HEK293T (cell line): Measurements from ENCODE around the gene C11orf97.

Source experiments
- CTCF ChIA-PET: fragments of 350-600 bp; formaldehyde crosslinking; extraction: SDS; loops from one replicate; lab custom pipeline; 2021; ENCODE audit warnings: antibody characterized with exemption, inconsistent platforms; lab: Yijun Ruan, JAX
- POLR2A ChIA-PET: fragments of 350-600 bp; formaldehyde crosslinking; extraction: SDS; loops from one replicate; lab custom pipeline; 2020; ENCODE audit warnings: antibody characterized with exemption, inconsistent platforms; lab: Yijun Ruan, JAX
- DNase-seq: peaks from one replicate; pipeline ENCODE4 v3.0.0; 2012; ENCODE audit warnings: mixed read lengths; ENCODE audit errors: extremely low spot score
- ARNT ChIP-seq: fragments of 450-650 bp; IDR thresholded peaks from 2 replicates; pipeline ENCODE4 v1.6.1; 2017; ENCODE audit warnings: mild to moderate bottlenecking
- BHLHE40 ChIP-seq: fragments of 450-650 bp; IDR thresholded peaks from 2 replicates; pipeline ENCODE4 v1.6.1; 2016; ENCODE audit warnings: mild to moderate bottlenecking, moderate library complexity, borderline replicate concordance
- CTBP1 ChIP-seq: fragments of 450-650 bp; IDR thresholded peaks from 2 replicates; pipeline ENCODE4 v1.6.1; 2016; ENCODE audit warnings: borderline replicate concordance
- ELF4 ChIP-seq: fragments of 450-650 bp; IDR thresholded peaks from 2 replicates; pipeline ENCODE4 v1.6.1; 2017; ENCODE audit warnings: antibody characterized with exemption
- FOXA1 ChIP-seq: fragments of 450-650 bp; IDR thresholded peaks from 2 replicates; pipeline ENCODE4 v1.6.1; 2016; ENCODE audit warnings: mild to moderate bottlenecking
- FOXK2 ChIP-seq: fragments of 450-650 bp; IDR thresholded peaks from 2 replicates; pipeline ENCODE4 v1.6.1; 2016; ENCODE audit warnings: mild to moderate bottlenecking
- FOXM1 ChIP-seq: fragments of 450-650 bp; IDR thresholded peaks from 2 replicates; pipeline ENCODE4 v1.6.1; 2017; ENCODE audit warnings: mild to moderate bottlenecking, borderline replicate concordance
- HDGF ChIP-seq: fragments of 450-650 bp; IDR thresholded peaks from 2 replicates; pipeline ENCODE4 v1.6.1; 2017; ENCODE audit warnings: antibody characterized with exemption, borderline replicate concordance
- L3MBTL2 ChIP-seq: fragments of 450-650 bp; conservative IDR thresholded peaks from 2 replicates; pipeline ENCODE4 v1.6.1; 2016; ENCODE audit warnings: mild to moderate bottlenecking
- LEF1 ChIP-seq: fragments of 450-650 bp; IDR thresholded peaks from 2 replicates; pipeline ENCODE4 v1.6.1; 2017; ENCODE audit warnings: mild to moderate bottlenecking, borderline replicate concordance
- NFRKB ChIP-seq: fragments of 450-650 bp; IDR thresholded peaks from 2 replicates; pipeline ENCODE4 v1.6.1; 2016; ENCODE audit warnings: mild to moderate bottlenecking, moderate library complexity
- SP1 ChIP-seq: fragments of 450-650 bp; IDR thresholded peaks from 2 replicates; pipeline ENCODE4 v1.6.1; 2017
- SUZ12 ChIP-seq: fragments of 450-650 bp; IDR thresholded peaks from 2 replicates; pipeline ENCODE4 v1.6.1; 2016; ENCODE audit warnings: mild to moderate bottlenecking
- TARDBP ChIP-seq: fragments of 450-650 bp; IDR thresholded peaks from 2 replicates; pipeline ENCODE4 v1.6.1; 2016
- ZNF384 ChIP-seq: fragments of 450-650 bp; IDR thresholded peaks from 2 replicates; pipeline ENCODE4 v1.6.1; 2016
- TF ChIP-seq, protein P1 (sequence below): fragments of 450-650 bp; IDR thresholded peaks from 2 replicates; pipeline ENCODE4 v1.6.1; 2016

Gene C11orf97

GRCh38 chr11:94525546-94526324 is 13.5 kb downstream of the C11orf97 start:
- ChIA-PET CTCF (interaction anchor here (0.5 to 1.4 kb wide), 2 partner anchors 630 to 814 kb away, joined by 4 to 6 read pairs; no protein-coding TSS in a partner anchor), POLR2A (interaction anchor here (0.8 kb wide), 1 partner anchor 19 kb away, joined by 3 read pairs; no protein-coding TSS in a partner anchor)
- TF ChIP-seq TARDBP = no peak
- TF ChIP-seq FOXA1 = no peak
- TF ChIP-seq FOXK2 = no peak
- TF ChIP-seq CTBP1 = no peak
- TF ChIP-seq HDGF = no peak
- no peak for TF ChIP-seq ARNT
- no peak for TF ChIP-seq FOXM1
- no peak for TF ChIP-seq NFRKB
- no peak for TF ChIP-seq BHLHE40
- TF ChIP-seq ZNF384 = no peak
- no peak for TF ChIP-seq ELF4
- no peak for TF ChIP-seq SUZ12
- TF ChIP-seq L3MBTL2 = no peak
- TF ChIP-seq SP1 = no peak
- TF ChIP-seq, protein P1, sequence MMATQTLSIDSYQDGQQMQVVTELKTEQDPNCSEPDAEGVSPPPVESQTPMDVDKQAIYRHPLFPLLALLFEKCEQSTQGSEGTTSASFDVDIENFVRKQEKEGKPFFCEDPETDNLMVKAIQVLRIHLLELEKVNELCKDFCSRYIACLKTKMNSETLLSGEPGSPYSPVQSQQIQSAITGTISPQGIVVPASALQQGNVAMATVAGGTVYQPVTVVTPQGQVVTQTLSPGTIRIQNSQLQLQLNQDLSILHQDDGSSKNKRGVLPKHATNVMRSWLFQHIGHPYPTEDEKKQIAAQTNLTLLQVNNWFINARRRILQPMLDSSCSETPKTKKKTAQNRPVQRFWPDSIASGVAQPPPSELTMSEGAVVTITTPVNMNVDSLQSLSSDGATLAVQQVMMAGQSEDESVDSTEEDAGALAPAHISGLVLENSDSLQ = no peak
- no peak for TF ChIP-seq LEF1
- DNase-seq = no peak

DNA sequence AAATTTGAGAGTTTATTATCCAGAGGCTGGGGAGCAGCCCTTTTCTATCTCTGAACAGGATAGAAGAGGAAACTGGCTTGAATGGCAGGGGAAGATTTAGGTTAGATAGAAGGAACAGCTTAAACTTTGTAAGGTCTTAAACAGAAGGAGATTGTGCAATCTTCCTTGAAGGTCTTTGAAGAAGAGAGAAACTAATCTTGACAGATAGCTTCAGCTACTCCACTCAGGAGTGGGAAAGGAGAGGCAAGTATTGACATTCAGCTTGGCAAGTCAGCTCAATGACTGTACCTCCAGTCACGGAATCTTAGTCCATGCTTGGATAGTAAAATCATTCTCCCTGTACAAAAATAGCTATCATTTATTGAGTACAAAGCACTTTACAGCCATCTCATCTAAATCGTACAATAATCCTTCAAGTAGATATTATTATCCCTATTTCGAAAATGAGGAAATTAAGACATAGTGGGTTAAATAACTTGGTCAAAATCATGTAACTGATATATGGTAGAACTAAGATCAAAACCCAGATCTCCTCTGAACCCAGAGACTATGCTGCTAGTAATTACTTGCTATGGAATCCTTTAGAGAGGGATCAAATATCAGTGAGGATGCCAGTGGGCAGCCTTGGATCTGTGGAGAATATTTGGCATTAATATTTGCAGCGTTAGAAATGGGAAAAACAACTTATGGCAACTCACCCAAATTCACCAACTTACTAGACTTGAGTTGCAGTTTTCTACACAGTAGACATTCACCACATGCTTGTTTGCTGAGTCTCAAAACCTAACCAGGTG is 14.6 kb downstream of the C11orf97 start:
- TF ChIP-seq CTBP1 = no peak
- TF ChIP-seq ZNF384 = no peak
- no peak for TF ChIP-seq BHLHE40
- TF ChIP-seq, protein P1 = no peak
- no peak for TF ChIP-seq FOXM1
- no peak for TF ChIP-seq HDGF
- no peak for TF ChIP-seq FOXA1
- TF ChIP-seq ELF4 = no peak
- no peak for TF ChIP-seq FOXK2
- no peak for TF ChIP-seq L3MBTL2
- TF ChIP-seq SUZ12 = no peak
- no peak for TF ChIP-seq SP1
- TF ChIP-seq TARDBP = no peak
- TF ChIP-seq NFRKB = no peak
- TF ChIP-seq LEF1 = no peak
- no peak for TF ChIP-seq ARNT
- CTCF ChIA-PET = interaction anchor here (0.5 kb wide), 1 partner anchor 815 kb away, joined by 4 read pairs; no protein-coding TSS in a partner anchor
- no peak for DNase-seq
- POLR2A ChIA-PET = no interaction called here

DNA sequence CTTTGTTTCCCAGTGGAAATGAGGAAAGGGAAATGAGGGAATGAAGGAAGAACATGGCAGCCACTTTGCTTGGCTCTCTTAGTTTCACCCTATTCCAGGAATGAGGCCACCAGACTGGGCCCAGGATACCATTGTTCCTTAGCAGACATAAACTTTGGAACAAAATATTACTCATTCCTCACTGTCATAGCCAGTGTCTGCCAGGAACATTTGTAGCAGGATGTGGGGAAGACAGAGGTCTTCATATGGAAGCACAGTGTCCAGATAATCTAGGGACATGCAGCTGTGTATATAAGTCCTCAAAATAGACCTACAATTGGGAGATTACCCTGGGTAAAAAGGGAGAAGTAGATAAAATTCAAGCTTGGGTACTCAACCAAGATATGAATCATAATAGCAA is 16.3 kb downstream of the C11orf97 start:
- DNase-seq = no peak
- ChIA-PET POLR2A (no interaction called here), CTCF (no interaction called here)
- TF ChIP-seq SP1 (no peak), HDGF (no peak), FOXK2 (no peak), FOXA1 (no peak), LEF1 (no peak), ELF4 (no peak), CTBP1 (no peak), TARDBP (no peak)
- TF ChIP-seq, protein P1 = no peak

- no peak for TF ChIP-seq ZNF384
- no peak for TF ChIP-seq LEF1
- TF ChIP-seq FOXM1 = no peak
- TF ChIP-seq CTBP1 = no peak
- no peak for TF ChIP-seq ELF4
- TF ChIP-seq FOXA1 = no peak
- TF ChIP-seq SUZ12 = no peak
- no peak for TF ChIP-seq BHLHE40
- no peak for TF ChIP-seq FOXK2
- CTCF ChIA-PET = no interaction called here
- DNase-seq = no peak
- POLR2A ChIA-PET = no interaction called here
These were observed 19.9 kb downstream of the C11orf97 start for GRCh38 chr11:94532211-94532610.

DNA sequence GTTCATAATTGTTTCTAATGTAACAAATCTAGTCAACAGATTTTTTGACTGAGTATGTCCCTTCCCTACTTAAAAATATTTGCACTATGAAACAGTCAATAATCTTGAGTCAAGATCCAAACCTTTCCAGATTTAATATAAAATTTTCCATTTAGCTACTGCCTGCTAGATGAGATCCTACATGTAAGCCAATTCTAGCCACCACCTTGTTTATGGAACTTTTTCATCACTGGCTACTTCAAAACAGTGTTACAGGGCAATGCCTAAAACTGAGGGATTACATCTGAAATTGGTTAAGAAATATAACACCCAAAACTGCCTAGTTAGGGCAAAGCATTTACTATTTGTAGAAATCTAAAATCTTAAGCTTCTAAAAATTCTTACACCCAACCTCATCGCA is 20.9 kb downstream of the C11orf97 start:
- TF ChIP-seq FOXM1 (no peak), FOXK2 (no peak), TARDBP (no peak), L3MBTL2 (no peak), ELF4 (no peak), LEF1 (no peak), ZNF384 (no peak), SUZ12 (no peak), CTBP1 (no peak), NFRKB (no peak), ARNT (no peak), SP1 (no peak), FOXA1 (no peak)
- TF ChIP-seq, protein P1 = no peak
- ChIA-PET CTCF (no interaction called here), POLR2A (no interaction called here)
- no peak for DNase-seq
